Activated CD8-positive, alpha-beta memory T cell treated with anti-CD3 and anti-CD28 coated beads for 1 hour (primary cell): ENCODE data around the gene TMEM59L.
"Not testable (repeated sequence)": the region's sequence is repeated elsewhere in the genome, so short reads cannot be mapped to it uniquely, and the experiment has no call there.

Source experiments
- DNase-seq, 2 donors: peaks; one replicate each; pipeline ENCODE4 v3.0.0-alpha.2; 2020; ENCODE audit warnings: low read depth in 1 of 2; ENCODE audit errors: extremely low read depth in 1 of 2

Gene TMEM59L

GRCh38 chr19:18593367-18594095 is 19.1 kb upstream of the TMEM59L start:
- no peak for DNase-seq

GRCh38 chr19:18594096-18594823 is 18.4 kb upstream of the TMEM59L start:
- peak; percentile 38 to 64 for DNase-seq

GRCh38 chr19:18594824-18595373 is 17.8 kb upstream of the TMEM59L start:
- DNase-seq, result no peak

- no peak for DNase-seq
These were observed 17.2 kb upstream of the TMEM59L start for GRCh38 chr19:18595475-18595874.

GRCh38 chr19:18596752-18597157 is 15.9 kb upstream of the TMEM59L start:
- DNase-seq, result no peak

- no peak for DNase-seq
These were observed 14.6 kb upstream of the TMEM59L start for GRCh38 chr19:18597809-18598660.

GRCh38 chr19:18599485-18599884 is 13.2 kb upstream of the TMEM59L start:
- DNase-seq, result no peak

GRCh38 chr19:18600692-18601397 is 11.8 kb upstream of the TMEM59L start:
- not testable (repeated sequence) for DNase-seq

- no peak for DNase-seq
These were observed 10.8 kb upstream of the TMEM59L start for GRCh38 chr19:18601875-18602274.

GRCh38 chr19:18603255-18603957 is 9.3 kb upstream of the TMEM59L start:
- no peak for DNase-seq

- DNase-seq, result no peak
These were observed 8.5 kb upstream of the TMEM59L start for GRCh38 chr19:18603958-18604819.

- DNase-seq, result no peak
These were observed 7.9 kb upstream of the TMEM59L start for GRCh38 chr19:18604820-18605159.

- no peak for DNase-seq
These were observed 7.5 kb upstream of the TMEM59L start for GRCh38 chr19:18605196-18605545.

GRCh38 chr19:18605546-18606280 is 7.0 kb upstream of the TMEM59L start:
- DNase-seq, result no peak

GRCh38 chr19:18606281-18607225 is 6.1 kb upstream of the TMEM59L start, which contains the start of gene CRLF1:
Gene CRLF1 (minus strand): TSS chr19:18606799. CDS start chr19:18606656, 143 bp downstream.
- DNase-seq, result no peak

- DNase-seq, result no peak
These were observed 5.2 kb upstream of the TMEM59L start for GRCh38 chr19:18607226-18608101.
